Activated T-cell treated with anti-CD3 and anti-CD28 coated beads for 24 hours (primary cell): ENCODE results near the gene TGFBR3.

Experiments used
- DNase-seq: peaks from one replicate; pipeline ENCODE4 v3.0.0-alpha.2; 2020; ENCODE audit warnings: low read depth

The TGFBR3 gene

DNA sequence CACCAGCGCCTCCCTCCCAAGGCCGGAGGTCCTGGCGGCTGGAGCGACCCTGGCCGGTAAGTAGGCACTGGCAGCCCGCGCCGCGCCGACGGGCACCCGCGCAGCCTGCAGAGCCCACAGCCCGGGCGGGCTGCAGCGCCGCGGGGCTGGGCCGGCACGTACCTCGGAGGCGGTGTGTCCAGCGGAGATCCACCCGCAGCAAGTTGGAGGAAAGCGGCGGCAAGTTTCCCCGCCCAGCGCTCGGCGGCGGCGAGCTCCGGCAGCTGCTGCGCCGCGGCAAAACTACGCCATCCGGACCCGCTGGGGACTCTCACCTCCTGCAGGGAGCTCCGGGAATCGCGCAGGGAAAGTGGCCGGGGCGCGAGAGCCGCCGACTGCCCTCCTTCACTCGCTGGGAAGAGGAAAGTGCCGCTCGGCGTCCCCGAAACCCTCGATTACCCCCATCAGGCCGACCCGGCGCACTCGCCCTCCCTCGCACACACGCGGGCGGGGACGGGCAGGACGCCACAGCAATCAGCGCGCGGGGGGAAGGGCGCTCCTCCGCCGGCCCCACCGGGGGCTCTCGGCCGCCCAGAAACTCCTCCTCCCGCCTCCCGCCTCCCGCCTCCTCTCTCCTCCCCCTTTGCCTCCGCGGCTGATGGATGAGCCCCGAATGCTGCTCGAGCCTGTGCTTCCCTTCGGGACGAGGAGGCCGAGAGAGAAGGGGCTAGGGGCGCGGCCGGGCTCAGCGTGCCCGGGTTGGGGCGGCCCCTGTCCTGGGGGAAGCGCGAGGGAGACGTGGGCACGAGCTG is at the start of gene TGFBR3:
TSS of gene TGFBR3 (minus strand) at position 436 of the 791 bp plus-strand sequence. CDS start 24,620 bp downstream, outside the sequence.
- peak; percentile 67 for DNase-seq

DNA sequence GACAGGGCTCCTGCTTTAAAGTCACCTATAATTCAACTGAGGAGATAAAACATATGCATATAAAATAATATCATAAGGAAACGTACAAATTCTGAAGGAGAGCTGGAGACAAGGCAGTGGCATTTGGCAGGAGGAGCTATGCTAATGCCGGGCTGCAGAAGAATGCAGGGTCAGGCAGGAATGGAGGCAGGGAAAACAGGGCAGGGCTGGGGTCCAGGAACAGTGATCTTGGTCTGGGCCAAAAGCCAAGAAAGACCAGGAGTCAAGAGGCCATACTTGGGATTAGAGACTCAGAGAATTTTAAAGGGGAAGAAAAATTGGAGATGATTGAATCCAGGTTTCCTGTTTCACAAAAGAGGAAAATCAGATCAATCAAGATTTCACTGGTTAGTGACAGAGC is 43.3 kb upstream of the TGFBR3 start:
- DNase-seq, result no peak

DNA sequence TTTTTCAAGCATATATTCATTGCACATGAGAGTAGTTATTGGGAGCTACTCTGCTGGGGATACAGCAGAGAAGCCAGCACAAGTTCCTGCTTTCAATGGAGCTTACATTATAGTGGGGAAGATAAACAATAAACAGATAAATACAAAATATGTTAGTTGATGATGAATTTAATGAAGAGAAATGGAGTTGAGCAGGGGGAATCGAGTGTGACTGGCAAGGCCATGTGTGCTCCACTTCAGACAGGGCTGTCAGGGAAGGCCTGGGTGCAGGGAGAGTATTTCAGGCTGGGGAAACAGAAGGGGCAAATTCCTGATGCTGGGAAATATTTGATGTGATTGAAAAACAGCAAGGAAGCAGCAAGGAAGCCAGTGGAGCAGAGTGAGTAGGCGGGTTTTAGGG is 42.1 kb upstream of the TGFBR3 start:
- no peak for DNase-seq

GRCh38 chr1:91925644-91926435 is 39.9 kb upstream of the TGFBR3 start:
- DNase-seq, result no peak

DNA sequence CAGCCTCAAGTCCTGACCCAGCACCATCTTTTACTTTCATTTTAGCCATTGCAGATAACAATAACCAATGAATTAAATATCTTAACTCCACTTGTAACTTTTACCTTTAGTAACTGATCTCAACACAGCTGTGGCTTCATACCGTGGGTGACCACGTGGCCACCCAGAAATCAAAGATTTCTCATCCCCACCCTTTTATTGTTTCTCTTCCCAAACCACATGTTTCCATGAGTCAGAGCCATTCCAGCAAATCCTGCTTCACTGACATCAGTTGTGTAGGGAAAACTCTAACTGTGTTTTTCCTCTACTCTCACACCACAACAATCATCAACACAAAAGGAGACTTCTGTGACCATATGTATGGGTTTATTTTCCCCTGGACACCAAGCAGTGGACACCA is 38.2 kb upstream of the TGFBR3 start:
- DNase-seq, result no peak

DNA sequence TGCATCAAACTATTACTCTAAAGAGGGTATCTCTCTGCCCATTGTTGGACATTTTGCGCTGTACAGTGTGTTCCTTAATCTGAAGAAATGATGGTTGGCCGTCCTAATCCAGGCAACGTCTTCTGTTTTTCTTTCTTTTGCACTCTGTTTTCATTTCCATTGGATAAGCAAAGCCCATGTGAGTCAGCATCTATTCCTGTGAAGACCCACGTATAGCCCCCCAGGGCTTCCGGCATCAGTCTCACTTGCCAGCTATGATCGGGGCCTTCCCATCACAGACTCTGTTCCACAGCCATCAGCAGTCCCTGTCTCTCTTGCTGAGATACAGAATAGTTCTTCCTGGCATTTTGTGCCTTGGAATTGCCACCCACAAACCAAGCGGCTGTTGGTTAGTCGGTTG is 34.0 kb upstream of the TGFBR3 start:
- DNase-seq, result no peak

DNA sequence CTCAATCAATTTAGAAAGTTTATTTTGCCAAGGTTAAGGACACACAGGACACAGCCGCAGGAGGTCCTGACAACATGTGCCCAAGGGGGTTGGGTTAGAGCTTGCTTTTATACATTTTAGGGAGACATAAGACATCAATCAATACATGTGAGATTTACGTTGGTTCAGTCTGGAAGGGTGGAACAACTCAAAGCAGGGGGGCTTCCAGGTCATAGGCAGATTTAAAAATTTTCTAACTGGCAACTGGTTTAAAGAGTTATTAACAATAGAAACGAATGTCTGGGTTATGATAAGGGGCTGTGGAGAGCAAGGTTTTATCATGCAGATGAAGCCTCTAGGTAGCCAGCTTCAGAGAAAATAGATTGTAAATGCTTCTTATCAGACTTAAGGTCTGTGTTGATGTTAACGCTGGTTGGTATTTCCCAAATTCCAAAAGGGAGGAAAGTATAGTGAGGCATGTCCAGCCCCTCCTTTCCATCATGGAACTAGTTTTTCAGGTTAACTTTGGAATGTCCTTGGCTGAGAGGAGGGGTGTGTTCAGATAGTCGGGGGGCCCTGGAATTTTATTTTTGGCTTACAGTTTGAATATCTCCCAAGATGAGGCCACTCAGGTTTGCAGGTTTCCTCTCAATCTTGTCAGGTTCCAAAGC is 31.0 kb upstream of the TGFBR3 start:
- DNase-seq, result no peak

GRCh38 chr1:91916046-91916445 is 30.1 kb upstream of the TGFBR3 start:
- no peak for DNase-seq

- DNase-seq, result no peak
Measured at GRCh38 chr1:91913018-91913417, 27.1 kb upstream of the TGFBR3 start.

DNA sequence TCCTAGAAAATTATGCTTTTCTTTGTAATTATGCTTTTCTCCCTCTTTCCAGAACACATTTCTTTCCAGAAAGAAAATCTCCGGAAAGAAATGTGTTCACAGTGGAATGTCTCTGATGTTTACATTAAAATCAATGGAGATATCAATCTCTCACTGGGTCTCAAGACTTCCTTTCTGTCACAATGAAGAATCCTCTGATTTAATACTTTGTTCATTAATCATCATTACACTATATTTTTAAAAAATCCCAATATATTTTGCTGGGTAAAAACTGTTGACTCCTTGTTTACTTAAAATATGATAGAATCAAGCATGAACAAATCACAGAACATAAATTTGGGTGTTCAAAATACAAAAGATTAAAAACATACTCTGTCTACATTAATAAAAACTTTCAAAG is 26.3 kb upstream of the TGFBR3 start:
- no peak for DNase-seq

DNA sequence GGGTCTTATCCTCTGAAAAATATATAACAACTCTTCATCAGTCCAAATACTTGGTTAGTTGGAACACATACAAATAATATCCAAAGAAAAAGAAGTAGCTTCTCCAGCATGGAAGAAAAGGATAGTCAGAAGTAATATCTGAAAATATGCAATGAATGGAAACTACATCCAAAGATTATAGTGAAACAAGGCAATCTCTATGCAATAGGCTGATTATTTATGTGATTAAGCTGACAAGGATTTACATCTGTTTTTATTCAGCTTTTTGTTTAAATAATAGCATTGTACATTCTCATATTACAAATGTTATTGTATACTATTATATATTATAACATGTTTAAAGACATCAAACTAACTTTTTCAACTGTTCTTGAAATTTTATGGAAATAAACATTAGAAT is 15.3 kb upstream of the TGFBR3 start:
- DNase-seq, result no peak

DNA sequence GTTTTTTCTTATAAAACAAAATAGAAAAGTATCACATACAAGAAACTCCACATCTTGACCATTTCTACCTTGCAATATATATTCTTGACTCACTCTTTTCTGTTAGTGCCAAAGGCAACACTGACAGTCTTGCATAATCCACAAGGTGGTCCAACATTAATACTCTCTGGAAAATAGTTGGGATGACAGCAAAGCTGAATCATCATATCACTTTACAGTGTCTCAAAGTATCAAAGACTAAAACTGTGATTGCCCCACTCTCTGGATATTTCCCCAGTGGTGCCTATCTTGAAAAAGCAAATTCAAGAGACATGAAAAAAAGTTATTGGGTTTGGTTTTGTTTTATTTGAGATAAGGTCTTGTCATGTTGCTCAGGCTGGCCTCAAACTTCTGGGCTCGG is 14.6 kb upstream of the TGFBR3 start:
- DNase-seq, result no peak

DNA sequence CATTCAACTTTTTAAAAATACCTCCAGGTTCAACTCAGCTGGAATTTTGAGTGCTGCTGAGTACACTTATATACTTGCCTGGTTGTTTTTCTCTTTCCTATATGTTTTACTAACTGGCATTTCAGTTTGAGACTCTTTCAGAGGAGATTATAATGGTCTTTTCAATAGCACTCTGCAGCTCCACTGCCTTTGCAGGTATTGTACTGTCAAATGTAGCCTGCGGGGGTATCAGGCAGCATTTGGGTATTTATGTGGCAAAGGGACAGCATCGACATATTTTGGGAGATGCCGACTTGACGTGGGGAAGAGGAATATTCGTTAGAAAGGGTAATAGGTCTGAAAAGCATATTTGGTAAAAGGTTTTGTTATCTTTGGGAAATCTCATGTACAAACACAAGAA is 11.1 kb upstream of the TGFBR3 start:
- no peak for DNase-seq

DNA sequence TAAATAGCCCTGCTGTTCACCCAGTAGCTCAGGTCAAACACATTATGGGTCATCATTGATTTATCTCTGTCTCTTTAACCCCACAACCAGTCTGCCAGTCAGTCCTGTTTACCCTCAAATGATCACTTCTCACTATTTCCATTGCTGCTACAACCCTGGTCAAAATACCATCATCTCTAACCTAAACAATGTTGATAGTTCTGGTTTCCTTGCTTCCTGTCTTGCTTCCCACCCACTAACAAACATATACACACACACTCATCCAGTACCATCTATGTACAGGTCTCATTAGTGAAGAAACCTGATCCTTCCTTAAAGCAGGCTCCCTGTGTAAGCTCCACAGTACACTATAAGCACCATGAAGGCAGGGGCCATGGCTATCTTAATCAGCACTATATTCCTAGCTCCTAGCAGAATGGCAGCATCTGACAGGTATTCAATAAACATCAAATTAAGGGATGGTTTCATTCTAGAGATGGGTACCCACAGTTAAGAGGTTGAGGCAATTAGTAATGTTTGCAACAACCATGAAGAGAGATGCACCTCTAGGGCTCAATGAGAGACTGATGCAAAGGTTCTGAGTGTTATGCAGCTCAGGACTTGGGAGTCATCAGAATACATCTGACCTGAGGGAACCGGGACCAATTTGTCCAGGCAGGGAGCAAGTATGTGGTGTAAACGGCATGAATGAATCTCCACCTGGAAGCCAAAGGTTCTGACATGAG is 10.0 kb upstream of the TGFBR3 start:
- no peak for DNase-seq

DNA sequence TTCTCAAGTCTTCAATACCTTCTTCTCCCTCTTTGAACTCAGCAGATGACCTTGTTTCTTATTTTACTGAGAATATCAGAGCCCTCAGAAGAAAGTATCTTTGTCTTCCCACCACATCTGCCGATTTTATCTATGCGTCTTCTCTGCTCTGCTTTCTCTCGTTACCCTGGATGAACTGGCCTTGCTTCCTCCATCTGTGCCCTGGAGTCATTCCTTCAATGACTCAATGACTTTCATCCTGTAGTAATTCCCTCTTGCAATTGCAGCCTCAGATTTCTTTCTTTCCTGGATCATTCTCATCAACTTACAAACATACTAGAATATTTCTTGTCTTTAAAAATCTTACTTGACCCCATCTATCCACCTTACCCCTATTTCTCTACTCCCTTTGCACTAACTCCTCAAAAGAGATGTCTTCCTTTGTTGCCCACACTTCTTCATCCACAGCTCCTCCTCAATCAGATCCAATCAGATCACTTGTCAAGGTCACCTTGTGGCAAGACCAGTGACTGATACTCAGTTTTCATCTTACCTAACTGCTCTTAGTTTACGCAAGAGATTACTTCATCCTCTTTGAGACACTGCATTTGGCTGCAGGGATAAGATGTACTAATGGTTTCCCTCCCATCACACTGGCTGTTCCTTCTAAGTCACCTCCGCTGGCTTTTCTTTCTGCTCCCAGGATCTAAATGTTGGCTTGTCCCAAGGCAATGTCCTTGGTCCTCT is 8.2 kb upstream of the TGFBR3 start:
- DNase-seq, result no peak

DNA sequence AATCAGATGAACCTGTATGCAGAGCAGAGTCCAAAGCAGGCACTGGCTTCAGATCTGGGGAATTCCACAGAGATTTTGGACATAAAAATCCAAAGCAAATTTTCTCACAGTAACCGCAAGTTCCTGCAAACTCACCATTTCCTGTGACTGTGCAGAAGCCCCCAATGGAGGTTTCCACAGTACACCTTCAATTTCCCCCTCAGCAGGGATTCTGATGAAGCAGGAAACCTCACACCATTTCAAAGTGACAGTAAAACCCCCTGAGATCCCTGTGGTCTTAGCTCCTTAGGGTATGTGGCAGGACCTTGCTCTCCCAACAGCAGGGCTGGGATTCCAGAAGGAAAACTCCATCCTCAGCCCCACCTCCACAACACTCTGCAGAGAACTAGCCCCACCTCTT is 6.0 kb upstream of the TGFBR3 start:
- DNase-seq, result no peak

DNA sequence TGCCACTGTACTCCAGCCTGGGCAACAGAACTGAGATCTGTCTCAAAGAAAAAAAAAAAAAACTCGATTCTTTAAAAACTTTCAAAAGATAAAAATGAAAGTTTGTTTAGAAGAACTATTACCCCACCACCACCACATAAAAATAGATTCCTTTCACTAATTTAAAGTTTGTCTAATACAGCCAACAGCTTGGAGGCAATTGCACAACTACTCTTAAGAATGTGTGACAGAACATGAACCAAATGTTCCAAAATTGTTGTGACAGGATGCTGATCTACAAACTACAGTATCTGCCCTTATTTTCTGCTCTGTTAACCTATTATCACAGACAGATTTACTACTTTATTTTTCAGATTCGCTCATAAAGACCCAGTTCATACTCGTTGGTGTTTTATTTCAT is 5.5 kb upstream of the TGFBR3 start:
- no peak for DNase-seq

DNA sequence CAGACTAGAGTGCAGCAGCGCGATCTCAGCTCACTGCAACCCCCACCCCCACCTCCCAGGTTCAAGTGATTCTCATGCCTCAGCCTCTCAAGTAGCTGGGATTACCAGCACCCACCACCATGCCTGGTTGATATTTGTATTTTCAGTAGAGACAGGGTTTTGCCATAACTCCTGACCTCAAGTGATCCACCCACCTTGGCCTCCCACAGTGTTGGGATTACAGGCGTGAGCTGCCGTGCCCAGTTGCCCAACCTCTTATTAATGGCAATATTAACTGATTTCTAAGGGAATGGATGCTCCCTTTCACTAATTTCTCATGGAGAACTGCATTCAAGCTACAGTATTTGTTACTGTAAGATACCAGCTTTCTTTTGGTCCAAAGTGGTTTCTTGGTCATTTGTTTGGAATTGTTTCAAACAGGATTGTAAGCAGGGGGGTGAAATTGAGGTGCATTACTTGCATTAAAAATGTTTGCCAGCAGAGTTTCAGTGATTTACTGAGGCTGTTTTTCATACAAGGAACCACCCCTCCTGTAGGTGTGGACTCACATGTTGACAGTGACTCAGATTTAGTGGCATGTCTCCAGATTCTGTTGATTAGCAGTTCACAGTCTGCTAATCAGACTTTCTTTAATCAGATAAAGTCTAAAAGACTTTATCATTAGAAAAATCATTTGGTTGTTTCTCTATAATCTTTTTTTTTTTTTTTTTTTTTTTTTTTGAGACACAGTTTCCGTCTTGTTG is 3.9 kb upstream of the TGFBR3 start:
- DNase-seq, result no peak

- no peak for DNase-seq
Measured at GRCh38 chr1:91885213-91885715, 687 bp downstream of the TGFBR3 start.

DNA sequence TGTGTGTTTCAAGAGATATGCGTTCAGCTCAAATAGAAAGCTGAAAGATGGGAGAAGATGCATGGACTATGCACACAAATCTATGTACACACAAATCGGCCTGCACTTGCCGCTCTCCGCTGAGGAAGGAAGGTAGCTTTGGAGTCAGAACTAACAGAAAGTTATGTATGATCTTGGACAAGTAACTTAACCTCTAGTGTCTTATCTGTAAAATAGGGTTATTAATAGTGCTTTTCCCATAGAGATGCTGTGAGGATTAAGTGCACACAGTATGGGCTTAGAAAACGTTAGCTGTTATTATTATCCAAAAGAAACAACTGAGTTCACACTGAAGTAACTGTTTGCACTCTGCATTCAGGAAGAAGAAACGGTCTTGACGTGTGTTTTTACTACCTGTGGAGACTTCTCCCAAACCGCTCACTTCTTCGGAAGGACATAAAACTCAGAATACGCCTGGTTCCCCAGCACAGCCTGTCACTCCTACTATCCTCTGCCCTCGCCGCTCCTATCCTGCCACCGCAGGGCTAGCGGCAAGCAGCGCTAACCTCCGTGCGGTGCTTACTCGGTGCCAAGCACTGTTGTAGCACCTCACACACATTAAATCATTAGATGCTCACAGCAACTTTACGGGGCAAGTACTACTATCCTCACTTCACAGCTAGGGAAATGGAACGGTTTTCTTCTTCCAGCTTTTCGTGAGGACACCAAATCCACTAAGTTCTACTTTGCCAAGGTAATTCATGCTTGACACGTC is 1.3 kb downstream of the TGFBR3 start:
- no peak for DNase-seq
